Measurements from ENCODE around the gene RAPGEF4. TPM values are rescaled to one million over a fixed set of nuclear protein-coding genes. Genes with fewer than 3 reads are reported as not detected.

RAPGEF4 gene
- polyA plus RNA-seq, 1 experiment = 1.3 TPM

DNA sequence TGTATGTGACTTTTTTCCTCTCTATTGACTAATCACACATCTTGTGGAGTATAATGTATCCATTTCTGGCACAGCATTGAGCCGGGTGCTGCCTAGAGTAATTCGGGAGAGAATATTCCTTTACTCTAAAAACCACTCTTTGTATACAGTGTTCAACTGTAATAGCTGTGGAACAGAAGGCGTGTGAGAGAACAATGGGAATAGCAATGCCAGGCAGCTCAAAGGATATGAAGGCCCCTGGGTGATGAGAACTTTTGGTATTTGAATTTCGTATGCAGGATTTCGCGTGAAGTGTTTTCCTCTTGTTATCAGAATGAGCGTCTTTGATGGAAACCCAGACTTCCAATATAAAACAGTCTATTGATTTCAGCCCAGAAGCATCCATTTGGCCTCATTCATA is 255.4 kb downstream of the RAPGEF4 start:
- ChIA-PET CTCF (interaction anchor here (1.0 kb wide), 3 partner anchors 36 to 219 kb away, joined by 3 to 4 read pairs (median 3); no protein-coding TSS in a partner anchor), POLR2A (no interaction called here)
- H3K9me3 ChIP-seq (ENCODE audit: control insufficient read depth, insufficient read depth, low read length) = no peaks in the 10 kb centered on the region
- TF ChIP-seq, protein P1, sequence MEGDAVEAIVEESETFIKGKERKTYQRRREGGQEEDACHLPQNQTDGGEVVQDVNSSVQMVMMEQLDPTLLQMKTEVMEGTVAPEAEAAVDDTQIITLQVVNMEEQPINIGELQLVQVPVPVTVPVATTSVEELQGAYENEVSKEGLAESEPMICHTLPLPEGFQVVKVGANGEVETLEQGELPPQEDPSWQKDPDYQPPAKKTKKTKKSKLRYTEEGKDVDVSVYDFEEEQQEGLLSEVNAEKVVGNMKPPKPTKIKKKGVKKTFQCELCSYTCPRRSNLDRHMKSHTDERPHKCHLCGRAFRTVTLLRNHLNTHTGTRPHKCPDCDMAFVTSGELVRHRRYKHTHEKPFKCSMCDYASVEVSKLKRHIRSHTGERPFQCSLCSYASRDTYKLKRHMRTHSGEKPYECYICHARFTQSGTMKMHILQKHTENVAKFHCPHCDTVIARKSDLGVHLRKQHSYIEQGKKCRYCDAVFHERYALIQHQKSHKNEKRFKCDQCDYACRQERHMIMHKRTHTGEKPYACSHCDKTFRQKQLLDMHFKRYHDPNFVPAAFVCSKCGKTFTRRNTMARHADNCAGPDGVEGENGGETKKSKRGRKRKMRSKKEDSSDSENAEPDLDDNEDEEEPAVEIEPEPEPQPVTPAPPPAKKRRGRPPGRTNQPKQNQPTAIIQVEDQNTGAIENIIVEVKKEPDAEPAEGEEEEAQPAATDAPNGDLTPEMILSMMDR (IDR thresholded peaks at IDR 0.05; ENCODE audit: low read depth, low read length) = no peak
- no peak for DNase-seq (ENCODE audit: low read depth, low spot score)
- H3K27ac ChIP-seq (ENCODE audit: low read depth, low read length) = no peak overlapping the region
- no peaks in the 10 kb centered on the region for H3K27me3 ChIP-seq (ENCODE audit: control insufficient read depth, insufficient read depth, low read length)
- H3K4me3 ChIP-seq (ENCODE audit: low read depth, low read length) = no peak overlapping the region

DNA sequence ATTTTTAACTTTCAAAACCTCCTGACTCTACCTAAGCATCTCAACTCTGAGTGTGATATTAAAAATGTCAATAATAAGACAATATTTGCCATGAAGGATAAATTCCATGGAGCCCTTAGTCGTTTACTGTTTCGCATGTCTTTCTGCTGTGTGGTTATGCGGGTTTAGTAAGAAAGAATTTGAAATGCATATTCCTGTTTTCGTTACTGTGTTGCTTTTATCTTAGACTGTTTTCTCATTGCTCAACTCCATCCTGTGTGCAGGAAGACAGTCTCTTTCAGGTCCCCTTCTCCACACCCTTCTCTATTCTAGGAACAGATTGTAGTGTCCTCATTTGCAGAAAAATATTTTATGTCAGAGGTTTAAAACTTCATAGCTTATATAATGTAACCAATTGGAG is 257.5 kb downstream of the RAPGEF4 start:
- H3K9me3 ChIP-seq (ENCODE audit: control insufficient read depth, insufficient read depth, low read length) = no peaks in the 10 kb centered on the region
- ChIA-PET CTCF (interaction anchor here (0.8 to 1.6 kb wide), 4 partner anchors 10 to 217 kb away, joined by 3 to 4 read pairs (median 4); no protein-coding TSS in a partner anchor), POLR2A (no interaction called here)
- DNase-seq (ENCODE audit: low read depth, low spot score) = no peak
- no peak overlapping the region for H3K4me3 ChIP-seq (ENCODE audit: low read depth, low read length)
- TF ChIP-seq, protein P1 (IDR thresholded peaks at IDR 0.05; ENCODE audit: low read depth, low read length) = no peak
- H3K27ac ChIP-seq (ENCODE audit: low read depth, low read length) = no peak overlapping the region
- H3K27me3 ChIP-seq (ENCODE audit: control insufficient read depth, insufficient read depth, low read length) = no peaks in the 10 kb centered on the region

DNA sequence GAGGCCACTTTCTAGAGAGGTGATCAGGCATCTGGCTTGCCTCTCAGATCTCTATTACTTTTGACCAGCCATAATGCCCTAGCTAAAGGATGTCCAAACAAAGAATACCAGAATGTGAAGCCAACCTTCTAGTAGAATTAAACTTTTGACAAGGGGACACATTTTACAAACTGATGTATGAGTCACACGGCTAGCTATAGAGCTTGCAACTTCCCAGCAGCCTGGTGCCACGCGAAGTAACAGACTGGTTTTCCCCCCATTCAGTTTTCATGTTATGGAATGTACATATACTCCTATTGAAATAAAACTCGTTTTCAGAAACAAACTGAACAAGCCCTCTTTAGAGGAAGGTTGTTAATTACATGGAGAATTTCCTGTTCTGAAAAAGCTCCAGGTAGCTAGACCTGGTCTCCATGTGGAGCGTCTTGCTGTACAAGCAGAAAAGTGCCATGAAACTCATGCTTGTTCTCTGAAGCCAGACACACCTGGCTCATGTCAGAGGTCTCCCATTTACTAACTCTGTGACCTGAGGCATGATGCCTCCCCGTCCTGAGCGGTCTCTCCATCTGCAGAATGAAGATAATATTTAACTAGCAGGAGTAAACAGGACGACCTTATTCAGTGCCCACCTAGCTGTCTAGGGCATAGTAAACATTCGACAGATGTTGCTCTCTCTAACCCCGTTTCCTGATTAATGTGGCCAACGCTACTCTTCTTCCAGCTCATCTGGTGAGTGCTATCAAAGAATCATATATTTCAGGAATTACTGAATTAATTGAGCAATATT is 258.5 kb downstream of the RAPGEF4 start:
- Histone ChIP-seq H3K27ac (ENCODE audit: low read depth, low read length) (no peak overlapping the region), H3K27me3 (ENCODE audit: control insufficient read depth, insufficient read depth, low read length) (no peaks in the 10 kb centered on the region), H3K9me3 (ENCODE audit: control insufficient read depth, insufficient read depth, low read length) (no peaks in the 10 kb centered on the region), H3K4me3 (ENCODE audit: low read depth, low read length) (no peak overlapping the region)
- ChIA-PET CTCF (interaction anchor here (0.7 to 2.9 kb wide), 5 partner anchors 13 to 216 kb away, joined by 3 to 18 read pairs (median 4); no protein-coding TSS in a partner anchor), POLR2A (no interaction called here)
- TF ChIP-seq, protein P1 (IDR thresholded peaks at IDR 0.05; ENCODE audit: low read depth, low read length) = no peak
- no peak for DNase-seq (ENCODE audit: low read depth, low spot score)

DNA sequence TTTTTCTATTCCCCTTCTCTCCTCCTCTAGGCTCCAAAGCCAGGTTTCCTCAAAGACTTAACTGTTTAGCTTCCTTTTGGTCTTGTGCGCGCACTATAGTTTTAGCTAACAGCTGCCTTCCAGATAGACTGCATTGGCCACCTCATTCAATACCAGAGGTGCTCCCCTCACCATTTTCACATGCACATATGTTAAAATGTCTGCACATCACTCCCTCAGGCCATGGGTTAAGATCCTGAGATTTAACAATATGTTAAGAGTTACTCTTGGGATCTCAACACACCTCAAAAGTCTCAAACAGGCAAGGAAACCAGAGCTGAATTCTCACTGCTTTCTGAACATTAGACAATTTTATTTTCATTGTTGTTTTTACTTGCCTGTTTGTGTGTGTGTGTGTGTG is 259.2 kb downstream of the RAPGEF4 start:
- TF ChIP-seq, protein P1 (IDR thresholded peaks at IDR 0.05; ENCODE audit: low read depth, low read length) = no peak
- DNase-seq (ENCODE audit: low read depth, low spot score) = no peak
- Histone ChIP-seq H3K27me3 (ENCODE audit: control insufficient read depth, insufficient read depth, low read length) (no peaks in the 10 kb centered on the region), H3K9me3 (ENCODE audit: control insufficient read depth, insufficient read depth, low read length) (no peaks in the 10 kb centered on the region), H3K27ac (ENCODE audit: low read depth, low read length) (no peak overlapping the region), H3K4me3 (ENCODE audit: low read depth, low read length) (no peak overlapping the region)
- CTCF ChIA-PET = interaction anchor here (0.7 to 3.3 kb wide), 6 partner anchors 13 to 182 kb away, joined by 3 to 25 read pairs (median 10); no protein-coding TSS in a partner anchor
- POLR2A ChIA-PET = no interaction called here
